ENCODE results near the gene ATL1.

- TF ChIP-seq CTCF (IDR thresholded peaks at IDR 0.05; ENCODE audit: low read depth, low read length, poor library complexity, severe bottlenecking) (no peak), EZH2phosphoT487 (IDR thresholded peaks at IDR 0.05; ENCODE audit: borderline replicate concordance, low read length) (no peak)
Observed at GRCh38 chr14:50541159-50541567, 18.8 kb upstream of the ATL1 start.
